Measurements from ENCODE around the gene SPATA18.
A peak's percentile ranks its signal among the peaks of the same experiment; 100 is the strongest.
"Not testable (repeated sequence)": the region's sequence is repeated elsewhere in the genome, so short reads cannot be mapped to it uniquely, and the experiment has no call there.

SPATA18 gene

GRCh38 chr4:52107745-52108144, 56.6 kb downstream of the SPATA18 start:
- no peak for DNase-seq

GRCh38 chr4:52110171-52110570, 59.1 kb downstream of the SPATA18 start:
- no peak for DNase-seq

- no peak for DNase-seq
Observed at GRCh38 chr4:52111995-52112394, 60.9 kb downstream of the SPATA18 start.

- DNase-seq, result no peak
Observed at GRCh38 chr4:52112411-52112810, 61.3 kb downstream of the SPATA18 start.

GRCh38 chr4:52116641-52117040, 65.5 kb downstream of the SPATA18 start:
- no peak for DNase-seq

GRCh38 chr4:52126226-52126625, 75.1 kb downstream of the SPATA18 start:
- DNase-seq, result no peak

- DNase-seq, result no peak
Observed at GRCh38 chr4:52126966-52127365, 75.9 kb downstream of the SPATA18 start.

GRCh38 chr4:52135171-52135570, 84.1 kb downstream of the SPATA18 start:
- DNase-seq, result no peak

GRCh38 chr4:52137152-52137551, 86.0 kb downstream of the SPATA18 start:
- not testable (repeated sequence) for DNase-seq

- no peak for DNase-seq
Observed at GRCh38 chr4:52142816-52143215, 91.7 kb downstream of the SPATA18 start.

GRCh38 chr4:52143815-52144214, 92.7 kb downstream of the SPATA18 start:
- peak; percentile 0 for DNase-seq

GRCh38 chr4:52144372-52144771, 93.3 kb downstream of the SPATA18 start:
- DNase-seq, result no peak
